GM18498 (cell line): ENCODE data around the gene NOS2.
"Not testable (repeated sequence)": the region's sequence is repeated elsewhere in the genome, so short reads cannot be mapped to it uniquely, and the experiment has no call there.

Experiments used
- ATAC-seq: cut with Tn5 transposase; IDR thresholded peaks from one replicate; pipeline ENCODE4 v1.9.1; 2021; ENCODE audit warnings: mild to moderate bottlenecking, moderate library complexity; ENCODE audit not compliant: unreplicated experiment

NOS2 gene

DNA sequence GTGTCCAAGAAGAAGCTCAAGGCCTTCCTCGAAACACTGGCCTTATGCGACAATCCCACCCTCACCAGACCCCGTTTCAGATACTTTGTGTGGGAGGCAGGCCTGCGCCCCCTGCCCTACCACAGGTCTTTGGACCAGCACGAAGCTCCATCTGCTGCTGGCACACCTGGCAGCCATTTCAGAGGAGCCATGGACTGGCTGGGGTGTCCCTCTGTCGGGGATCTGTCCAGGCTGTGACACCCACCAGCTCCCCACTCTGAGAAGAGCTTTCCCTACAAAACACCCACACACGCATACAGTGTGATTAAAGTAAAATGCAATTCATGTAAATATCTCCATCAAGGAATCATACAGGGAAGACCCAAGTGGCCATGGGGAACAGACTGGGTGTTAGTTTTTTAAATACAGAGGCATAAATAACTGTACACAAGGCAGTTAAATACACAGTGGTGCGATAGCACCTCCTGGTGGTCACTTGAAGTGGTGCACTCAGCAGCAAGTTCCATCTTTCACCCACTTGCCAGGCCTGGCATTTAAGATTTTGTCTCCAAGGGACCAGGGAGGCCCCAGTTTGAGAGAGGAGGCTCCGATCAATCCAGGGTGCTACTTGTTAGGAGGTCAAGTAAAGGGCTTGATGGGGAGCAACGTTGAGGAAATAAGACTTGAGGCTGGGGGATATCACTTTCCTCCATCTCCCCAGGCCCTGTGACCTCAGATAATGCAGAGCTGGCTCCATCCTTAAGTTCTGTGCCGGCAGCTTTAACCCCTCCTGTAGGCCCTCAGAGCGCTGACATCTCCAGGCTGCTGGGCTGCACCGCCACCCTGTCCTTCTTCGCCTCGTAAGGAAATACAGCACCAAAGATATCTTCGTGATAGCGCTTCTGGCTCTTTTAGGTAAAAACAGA, 43.6 kb downstream of the NOS2 start:
- no peak for ATAC-seq

- no peak for ATAC-seq
Observed at GRCh38 chr17:27755706-27756466, 44.4 kb downstream of the NOS2 start.

DNA sequence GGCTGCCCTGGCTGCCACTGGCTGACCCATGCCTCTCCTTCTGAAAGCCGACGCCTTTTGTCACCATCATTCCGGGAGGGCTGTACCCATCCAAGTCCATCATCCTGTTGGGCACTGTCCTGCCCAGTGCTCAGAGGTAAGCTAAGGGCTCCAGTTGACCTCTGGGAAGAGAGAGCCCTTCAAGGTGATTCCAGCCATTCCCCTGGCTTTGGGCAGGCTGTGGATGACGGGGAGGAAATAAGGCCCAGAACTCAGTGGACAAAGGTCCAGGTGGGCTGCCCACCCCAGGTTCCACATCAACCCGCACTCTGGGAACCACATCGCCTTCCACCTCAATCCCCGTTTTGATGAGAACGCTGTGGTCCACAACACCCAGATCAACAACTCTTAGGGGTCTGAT, 45.8 kb downstream of the NOS2 start:
- no peak for ATAC-seq

DNA sequence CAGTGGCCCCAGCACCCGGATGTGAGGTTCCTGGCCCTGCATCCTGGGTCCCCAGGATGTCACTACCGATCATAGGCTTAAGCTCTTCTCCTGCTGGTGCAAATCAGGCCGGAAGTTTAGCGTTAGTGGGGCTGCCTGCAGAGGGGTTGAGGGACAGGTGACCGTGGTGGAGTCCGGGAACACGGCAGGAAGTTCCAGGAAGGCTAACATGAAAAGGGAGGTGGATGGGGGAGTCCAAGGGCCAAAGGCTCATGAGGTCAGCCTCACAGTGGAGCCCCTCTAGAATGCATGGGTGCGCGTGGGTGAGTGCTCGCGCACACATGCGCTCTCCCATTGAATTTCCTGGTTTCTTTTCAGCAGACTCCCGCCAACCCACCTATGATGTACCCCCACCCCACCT, 46.6 kb downstream of the NOS2 start:
- ATAC-seq, result not testable (repeated sequence)

- ATAC-seq, result not testable (repeated sequence)
Observed at GRCh38 chr17:27752831-27753619, 47.3 kb downstream of the NOS2 start.

GRCh38 chr17:27751622-27752490, 48.5 kb downstream of the NOS2 start:
- no peak for ATAC-seq

DNA sequence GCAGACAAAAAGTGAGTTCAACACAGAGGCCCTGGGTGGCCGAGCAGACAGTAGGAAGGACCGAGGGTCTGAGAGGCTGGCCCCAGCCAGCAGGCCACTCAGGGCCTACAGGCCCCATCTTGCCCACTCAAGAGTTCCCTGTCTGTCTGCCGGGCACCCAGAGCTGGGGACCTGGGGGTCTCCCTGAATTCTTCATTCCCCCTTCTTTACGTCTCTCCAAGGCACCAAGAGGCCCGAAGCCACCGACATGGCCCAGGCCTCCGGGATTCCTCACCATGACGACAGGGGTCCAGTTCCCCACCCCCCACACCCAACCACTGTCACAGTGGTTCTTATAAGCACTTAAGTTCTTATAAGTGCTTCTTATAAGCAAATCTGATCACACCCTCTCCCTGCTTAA, 49.2 kb downstream of the NOS2 start:
- ATAC-seq, result no peak

DNA sequence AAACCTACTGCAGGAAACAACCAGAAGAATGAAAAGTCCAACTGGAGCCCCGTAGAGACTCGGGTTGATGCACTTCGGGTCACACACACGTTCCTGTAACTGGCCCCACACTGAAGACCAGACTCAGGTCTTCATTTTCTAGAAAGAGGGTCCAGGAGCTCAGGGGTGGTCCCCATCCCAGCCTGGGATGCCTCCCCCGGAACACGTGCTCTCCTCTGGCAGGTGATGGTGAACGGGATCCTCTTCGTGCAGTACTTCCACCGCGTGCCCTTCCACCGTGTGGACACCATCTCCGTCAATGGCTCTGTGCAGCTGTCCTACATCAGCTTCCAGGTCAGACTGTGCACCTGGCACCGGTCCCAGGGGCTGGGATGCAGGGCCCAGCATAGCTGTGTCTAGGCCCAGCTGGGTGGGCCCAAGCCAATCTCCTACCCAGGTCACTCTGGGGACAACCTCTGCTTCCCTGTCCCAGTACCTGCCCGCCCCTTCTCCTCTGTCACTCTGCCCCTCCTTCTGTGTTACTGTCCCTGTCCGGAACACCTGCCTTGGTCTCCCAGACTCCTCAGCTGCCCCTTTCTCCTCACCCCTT, 50.7 kb downstream of the NOS2 start:
- not testable (repeated sequence) for ATAC-seq

GRCh38 chr17:27748360-27748825, 51.9 kb downstream of the NOS2 start:
- no peak for ATAC-seq

DNA sequence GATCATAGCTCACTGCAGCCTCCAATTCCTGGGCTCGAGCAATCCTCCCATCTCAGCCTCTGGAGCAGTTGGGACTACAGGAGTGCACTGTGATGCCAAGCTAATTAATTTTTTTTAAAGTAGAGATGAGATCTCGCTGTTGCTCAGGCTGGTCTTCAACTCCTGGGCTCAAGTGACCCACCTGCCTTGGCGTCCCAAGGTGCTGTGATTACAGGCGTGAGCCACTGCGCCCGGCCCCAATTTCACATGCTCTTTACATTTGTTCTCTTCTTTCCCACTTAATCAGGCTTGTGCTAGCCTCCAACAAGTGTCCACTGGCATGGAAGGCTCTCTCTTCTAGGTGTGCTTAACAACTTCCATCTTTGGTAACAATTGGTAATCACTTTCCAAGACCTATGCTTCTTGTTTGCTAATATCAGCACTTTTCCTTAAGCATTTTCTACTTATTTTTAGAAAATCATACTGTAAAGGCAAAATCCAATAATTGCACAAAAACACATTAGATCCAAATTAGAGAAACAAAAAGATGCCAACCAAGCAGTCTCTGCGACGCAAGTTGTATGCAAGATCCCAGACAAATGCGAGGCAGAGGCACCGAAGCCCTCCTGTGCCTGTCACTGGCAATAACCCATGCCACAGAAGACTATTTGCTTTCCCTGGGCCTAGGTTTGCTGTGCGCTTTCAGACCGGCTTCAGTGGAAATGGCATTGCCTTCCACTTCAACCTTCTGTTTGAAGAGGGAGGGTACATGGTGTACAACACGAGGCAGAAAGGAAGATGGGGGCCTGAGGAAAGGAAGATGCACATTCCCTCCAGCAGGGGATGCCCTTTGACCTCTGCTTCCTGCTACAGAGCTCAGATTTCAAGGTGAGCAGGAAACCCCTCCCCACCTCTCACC, 52.6 kb downstream of the NOS2 start:
- ATAC-seq, result no peak

DNA sequence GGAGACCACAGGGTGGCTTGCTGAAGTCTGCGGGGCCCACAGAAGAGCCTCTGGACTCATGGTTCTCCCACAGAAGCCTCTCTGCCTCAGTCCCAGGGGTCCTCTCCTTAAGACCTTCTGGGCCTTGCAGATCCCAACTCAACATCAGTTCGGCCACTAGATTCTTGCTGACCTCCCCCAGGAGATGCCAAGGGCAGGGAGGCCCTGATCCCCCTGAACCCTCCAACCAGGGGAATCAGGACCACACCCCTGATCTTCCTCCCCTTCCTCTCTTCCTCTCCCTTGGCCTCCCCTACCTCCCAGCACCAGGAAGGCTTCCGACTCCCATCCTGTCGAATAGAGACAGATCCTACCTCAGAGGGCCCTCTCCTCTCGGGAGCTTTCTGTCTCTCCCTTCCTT, 53.4 kb downstream of the NOS2 start:
- no peak for ATAC-seq

- not testable (repeated sequence) for ATAC-seq
Observed at GRCh38 chr17:27746320-27746719, 54.0 kb downstream of the NOS2 start.

- not testable (repeated sequence) for ATAC-seq
Observed at GRCh38 chr17:27745207-27745830, 55.0 kb downstream of the NOS2 start.

DNA sequence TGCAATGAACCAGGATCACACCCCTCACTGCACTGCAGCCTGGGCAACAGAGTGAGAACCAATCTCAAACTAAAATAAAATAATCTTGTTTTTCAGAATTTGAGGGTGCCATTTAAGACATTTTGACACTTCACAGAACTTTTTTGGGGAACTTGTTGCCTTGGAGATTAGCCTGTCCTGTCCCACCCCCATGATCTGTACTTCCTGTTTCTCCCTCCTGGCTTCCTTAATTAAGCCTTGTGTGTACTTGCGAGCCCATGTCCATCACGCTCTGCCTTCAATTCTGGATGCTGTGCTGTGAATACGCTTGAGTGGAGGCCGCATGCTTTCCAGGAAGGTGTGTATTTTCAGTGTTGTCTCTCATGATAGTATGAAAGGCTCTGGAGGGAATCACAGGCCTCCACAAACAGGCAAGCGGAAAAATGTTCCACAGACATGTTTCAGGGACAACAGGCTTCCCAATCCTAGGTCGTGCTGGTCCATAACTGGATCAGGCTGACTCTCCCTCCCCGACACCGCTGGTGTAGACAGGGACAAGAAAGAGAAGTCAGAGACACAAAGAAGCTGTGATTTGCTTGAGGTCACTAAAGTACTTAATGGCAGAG, 56.9 kb downstream of the NOS2 start:
- no peak for ATAC-seq

GRCh38 chr17:27741971-27742575, 58.3 kb downstream of the NOS2 start:
- no peak for ATAC-seq

GRCh38 chr17:27741361-27741861, 58.9 kb downstream of the NOS2 start:
- ATAC-seq, result no peak

DNA sequence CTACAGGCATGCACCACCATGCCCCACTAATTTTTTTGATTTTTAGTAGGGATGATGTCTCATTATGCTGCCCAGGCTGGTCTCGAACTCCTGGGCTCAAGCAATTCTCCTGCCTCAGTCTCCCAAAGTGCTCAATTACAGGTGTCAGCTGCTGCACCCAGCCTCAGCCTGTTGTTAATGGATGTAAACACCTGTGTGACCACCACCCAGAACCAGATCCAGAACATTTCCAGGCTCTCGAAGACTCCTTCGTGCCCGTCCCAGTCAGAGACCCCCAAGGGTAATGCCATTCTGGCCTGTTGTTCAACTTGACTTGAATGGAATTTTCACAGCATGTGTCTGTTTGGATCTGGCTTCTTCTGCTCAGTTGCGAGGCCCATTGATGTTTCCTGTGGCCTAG, 59.8 kb downstream of the NOS2 start:
- ATAC-seq, result not testable (repeated sequence)
